Stimulated activated CD8-positive, alpha-beta memory T cell treated with anti-CD3 and anti-CD28 coated beads, Interleukin-15, amount 100 ng/mL, for 24 hours (primary cell): Measurements from ENCODE around the gene S100A8.

ENCODE experiments used
- DNase-seq: peaks from one replicate; pipeline ENCODE4 v3.0.0-alpha.2; 2020; ENCODE audit warnings: low read depth

Gene S100A8

GRCh38 chr1:153389973-153390879 is 647 bp downstream of the S100A8 start:
- no peak for DNase-seq

DNA sequence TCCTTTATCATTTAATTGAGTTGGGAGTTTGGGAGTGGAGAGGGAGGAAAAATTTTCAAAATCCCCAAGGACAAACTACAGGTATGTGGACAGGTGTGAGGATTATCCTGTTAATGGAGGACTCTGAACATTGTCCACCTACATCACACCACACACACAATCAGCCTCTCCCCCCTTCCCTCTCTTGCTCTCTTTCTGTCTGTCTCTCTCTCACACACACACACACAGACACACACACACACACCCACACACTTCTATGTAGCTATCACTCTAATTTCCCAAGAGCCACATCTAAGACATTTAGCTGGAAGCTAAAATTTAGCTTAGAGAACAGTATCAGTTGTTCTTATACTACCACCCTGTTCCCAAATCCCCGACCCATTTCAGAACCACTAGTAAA is 1.5 kb downstream of the S100A8 start:
- DNase-seq = no peak

GRCh38 chr1:153387785-153388184 is 3.1 kb downstream of the S100A8 start:
- no peak for DNase-seq

DNA sequence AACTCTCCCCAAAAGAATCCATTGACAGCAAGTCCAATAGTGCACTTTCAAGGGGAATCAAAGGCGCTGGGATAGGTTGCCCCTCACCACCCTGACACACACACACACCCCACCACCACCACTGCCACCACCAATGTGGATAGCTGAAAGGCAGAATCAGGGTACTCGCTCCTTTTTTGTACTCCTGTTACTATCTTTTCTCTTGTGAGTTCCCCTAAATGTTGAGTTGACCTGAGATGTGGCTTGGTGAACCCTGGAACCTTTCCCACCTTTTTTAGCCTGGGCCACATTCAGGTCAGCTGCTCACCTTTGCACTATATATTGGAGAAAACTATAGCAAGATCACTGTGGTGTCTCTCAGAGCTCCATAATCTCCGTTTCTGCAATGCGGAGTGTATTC is 3.9 kb downstream of the S100A8 start:
- DNase-seq = no peak

GRCh38 chr1:153386500-153386901 is 4.4 kb downstream of the S100A8 start:
- DNase-seq = no peak

- no peak for DNase-seq
Measured at GRCh38 chr1:153384958-153385580, 5.8 kb downstream of the S100A8 start.

- no peak for DNase-seq
Measured at GRCh38 chr1:153380711-153381110, 10.2 kb downstream of the S100A8 start.

DNA sequence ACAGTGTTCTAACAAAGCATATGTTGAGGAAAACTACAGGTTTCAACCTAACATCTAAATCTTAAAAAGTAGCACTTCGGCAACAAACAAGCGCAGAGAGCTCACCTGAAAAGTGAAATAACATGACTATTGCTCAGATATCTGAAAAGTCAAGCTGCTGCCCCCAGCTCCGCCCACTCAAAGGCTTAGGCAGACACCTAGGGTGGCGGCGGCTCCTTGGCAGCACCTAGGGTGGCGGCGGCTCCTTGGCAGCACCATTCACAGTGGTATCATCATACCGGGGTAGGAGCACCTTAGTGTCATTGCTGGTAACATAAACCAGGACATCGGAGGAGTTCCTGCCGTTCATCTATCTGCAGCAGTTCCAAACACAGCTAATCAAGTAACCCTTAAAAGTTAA is 11.3 kb downstream of the S100A8 start:
- DNase-seq = no peak

DNA sequence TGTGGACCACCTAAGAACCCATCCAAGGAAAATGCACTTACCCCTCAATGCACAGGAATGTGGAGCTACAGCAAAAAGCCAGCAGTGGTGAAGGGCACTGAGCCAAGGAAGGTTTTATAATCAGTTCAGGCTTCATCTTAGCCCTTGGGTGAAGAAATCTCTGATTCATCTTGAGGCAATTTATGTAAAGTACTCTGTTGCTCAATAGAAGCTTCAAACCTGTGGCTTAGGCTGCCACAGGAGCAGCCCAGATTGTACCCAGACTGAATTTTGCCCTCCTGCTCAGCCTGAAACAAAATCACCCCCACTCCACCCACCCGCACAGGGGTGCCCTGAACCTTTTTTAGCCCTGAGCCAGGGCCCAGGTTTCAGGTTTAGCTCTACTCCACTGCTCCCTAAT is 15.4 kb downstream of the S100A8 start, which contains the start of gene S100A12:
Gene S100A12 (minus strand): TSS at position 111 of the 400 bp plus-strand sequence. CDS start 1,029 bp downstream, outside the sequence.
- DNase-seq = no peak

DNA sequence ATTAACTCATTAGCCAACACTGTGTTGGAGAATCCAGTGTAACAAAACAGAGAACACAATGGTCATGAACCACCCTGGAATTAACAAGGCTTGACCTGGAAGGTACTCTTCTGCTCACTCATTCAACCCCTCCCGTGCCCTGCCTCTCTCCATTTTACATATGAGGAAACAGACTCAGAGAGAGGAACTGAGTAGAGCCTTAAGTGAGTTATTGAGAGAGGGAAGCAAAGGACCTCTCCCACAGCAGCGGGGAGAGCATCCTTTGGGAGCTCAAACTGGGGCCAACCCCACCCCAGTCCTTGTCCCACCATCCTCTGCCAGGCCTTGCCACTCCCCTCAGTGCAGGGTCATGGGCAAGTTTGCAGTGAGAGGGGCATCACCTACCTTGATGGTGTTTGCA is 16.8 kb downstream of the S100A8 start:
- DNase-seq = no peak

DNA sequence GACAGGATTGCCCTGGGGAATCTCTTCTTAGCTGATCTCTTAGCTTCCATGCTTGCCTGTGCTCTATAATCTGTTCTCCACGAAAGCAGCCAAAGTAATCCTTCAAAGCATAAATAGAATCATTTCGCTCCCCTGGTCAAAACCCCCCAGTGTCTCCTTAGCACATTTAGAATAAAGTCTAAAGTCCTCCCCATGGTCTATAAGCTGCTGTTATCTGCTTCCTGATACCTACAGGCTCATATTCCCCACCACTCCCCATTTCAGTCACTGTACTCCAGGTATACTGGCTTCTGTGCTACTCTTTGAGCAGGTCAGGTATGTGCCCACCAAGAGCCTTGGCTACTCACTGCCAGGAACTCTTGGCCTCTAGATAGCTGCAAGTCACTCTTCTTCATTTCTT is 18.3 kb downstream of the S100A8 start:
- no peak for DNase-seq

DNA sequence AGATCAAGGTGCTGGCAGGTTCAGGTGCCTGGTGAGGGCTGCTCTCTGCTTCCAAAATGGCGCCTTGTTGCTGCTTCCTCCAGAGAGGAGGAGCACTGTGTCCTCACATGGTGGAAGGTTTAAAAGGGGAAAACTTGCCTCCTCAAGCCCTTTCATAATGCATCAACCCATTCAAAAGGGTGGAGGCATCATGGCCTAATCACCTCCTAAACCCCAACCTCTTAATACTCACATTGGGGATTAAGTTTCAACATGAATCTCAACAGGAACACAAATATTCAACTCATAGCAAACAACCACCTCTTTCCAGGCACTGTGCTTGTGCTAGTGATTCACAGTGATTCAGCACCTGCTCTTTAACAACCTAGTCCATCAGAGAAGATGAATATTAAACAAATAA is 19.6 kb downstream of the S100A8 start:
- no peak for DNase-seq

- DNase-seq = no peak
Measured at GRCh38 chr1:153370146-153370545, 20.7 kb downstream of the S100A8 start.

DNA sequence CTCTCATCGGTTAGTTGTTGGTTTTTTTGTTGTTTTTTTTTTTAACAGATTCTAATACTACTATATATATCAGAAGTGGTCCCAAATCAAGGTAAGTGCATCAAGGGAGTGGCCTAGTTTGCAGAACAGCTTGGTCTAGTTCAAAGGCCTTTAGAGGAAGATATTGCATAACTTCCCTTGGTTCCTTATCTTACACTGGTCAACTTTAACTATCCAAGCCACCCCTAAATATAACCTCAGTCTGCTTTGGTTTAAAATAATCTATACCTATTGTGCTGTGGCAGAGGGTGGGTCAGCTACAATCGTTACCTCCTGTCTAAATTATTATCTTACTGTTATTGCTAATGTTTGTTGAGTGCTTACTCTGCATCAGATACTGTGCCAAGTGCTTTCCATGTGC is 22.4 kb downstream of the S100A8 start:
- DNase-seq = no peak

DNA sequence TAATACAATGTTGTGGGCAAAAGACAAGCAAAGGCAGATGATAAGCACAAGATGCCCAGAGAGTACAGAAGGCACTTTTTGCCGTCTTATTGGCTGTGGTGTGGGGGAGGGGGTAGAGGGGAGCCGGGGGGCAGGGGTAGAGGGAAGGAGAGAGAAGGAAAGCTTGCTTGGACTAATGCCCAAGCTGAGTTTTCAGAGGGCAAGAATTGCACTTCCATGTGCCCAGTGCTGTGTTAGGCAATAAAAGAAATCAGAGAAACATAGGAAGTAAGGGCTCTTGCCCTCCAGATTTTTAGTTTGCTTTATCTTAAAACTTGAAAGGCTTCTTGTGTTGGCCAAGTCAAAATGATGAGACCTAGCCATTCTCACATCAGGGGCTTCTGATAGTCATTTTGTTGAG is 23.8 kb downstream of the S100A8 start:
- no peak for DNase-seq

- no peak for DNase-seq
Measured at GRCh38 chr1:153366261-153366660, 24.6 kb downstream of the S100A8 start.

GRCh38 chr1:153365696-153366095 is 25.2 kb downstream of the S100A8 start:
- DNase-seq = no peak

- no peak for DNase-seq
Measured at GRCh38 chr1:153364766-153365666, 25.9 kb downstream of the S100A8 start.

- DNase-seq = no peak
Measured at GRCh38 chr1:153364156-153364555, 26.7 kb downstream of the S100A8 start.

- no peak for DNase-seq
Measured at GRCh38 chr1:153363641-153364040, 27.2 kb downstream of the S100A8 start.

GRCh38 chr1:153362187-153362775 is 28.6 kb downstream of the S100A8 start:
- no peak for DNase-seq
